PC-9 (cell line): ENCODE measurements around the gene TSBP1. TPM values are rescaled to one million over a fixed set of nuclear protein-coding genes. Genes with fewer than 3 reads are reported as not detected.

Source experiments
- BruUV-seq: library from RNA; stranded (reverse); fragments of 400-500 nt; replicated peaks from 2 replicates; lab custom pipeline; 2021; lab: Mats Ljungman, UMichigan
- CTCF ChIA-PET: fragments of 300-600 bp; sonication (Branson Sonifier 250); formaldehyde crosslinking; loops from one replicate; lab custom pipeline; 2022; ENCODE audit warnings: antibody characterized with exemption; lab: Charles Lee
- POLR2A ChIA-PET: fragments of 300-600 bp; sonication (Branson Sonifier 250); formaldehyde crosslinking; loops from one replicate; lab custom pipeline; 2022; ENCODE audit warnings: antibody characterized with exemption; ENCODE audit not compliant: unreplicated experiment; lab: Charles Lee
- DNase-seq, 2 experiments: peaks; one replicate each; pipeline versions ENCODE4 v3.0.0 to v3.0.0-alpha.2; 2015 to 2022; ENCODE audit warnings: mixed read lengths in 1 of 2
- H2AFZ ChIP-seq: fragments of 200-600 bp; sonication (generic); 2 replicates; pipeline ENCODE4 v1.8.1; 2017; ENCODE audit warnings: antibody characterized with exemption
- H3F3A ChIP-seq: fragments of 200-600 bp; sonication (generic); 2 replicates; pipeline ENCODE4 v1.8.1; 2017; ENCODE audit warnings: antibody characterized with exemption, mild to moderate bottlenecking, low read depth; ENCODE audit not compliant: insufficient read depth
- H3K27ac ChIP-seq: fragments of 200-600 bp; sonication (generic); 2 replicates; pipeline ENCODE4 v1.6.1; 2016; ENCODE audit warnings: mixed run types
- H3K27me3 ChIP-seq: fragments of 200-600 bp; sonication (generic); 2 replicates; pipeline ENCODE4 v1.6.1; 2016; ENCODE audit warnings: low read depth, mixed run types; ENCODE audit not compliant: insufficient read depth
- H3K36me3 ChIP-seq: fragments of 200-600 bp; sonication (generic); 2 replicates; pipeline ENCODE4 v1.6.1; 2016; ENCODE audit warnings: low read depth, mixed run types
- H3K4me1 ChIP-seq: fragments of 200-600 bp; sonication (generic); replicated peaks from 2 replicates; pipeline ENCODE4 v1.6.1; 2016; ENCODE audit warnings: mixed run types; ENCODE audit not compliant: insufficient read depth
- H3K4me2 ChIP-seq: fragments of 200-600 bp; sonication (generic); 2 replicates; pipeline ENCODE4 v1.6.1; 2017; ENCODE audit warnings: mixed run types
- H3K4me3 ChIP-seq: fragments of 200-600 bp; sonication (generic); 2 replicates; pipeline ENCODE4 v1.6.1; 2016; ENCODE audit warnings: mixed run types
- H3K79me2 ChIP-seq: fragments of 200-600 bp; sonication (generic); 2 replicates; pipeline ENCODE4 v1.6.1; 2017; ENCODE audit warnings: low read depth, mixed run types
- H3K9me2 ChIP-seq: fragments of 200-600 bp; sonication (generic); 2 replicates; pipeline ENCODE4 v1.8.1; 2017; ENCODE audit warnings: mild to moderate bottlenecking; ENCODE audit not compliant: insufficient read depth
- H3K9me3 ChIP-seq: fragments of 200-600 bp; sonication (generic); 2 replicates; pipeline ENCODE4 v1.8.1; 2016; ENCODE audit warnings: low read depth; ENCODE audit not compliant: insufficient read depth
- H4K20me1 ChIP-seq: fragments of 200-600 bp; sonication (generic); 2 replicates; pipeline ENCODE4 v1.8.1; 2017; ENCODE audit not compliant: insufficient read depth
- EZH2 ChIP-seq: fragments of 200-600 bp; sonication (generic); IDR thresholded peaks from 2 replicates; pipeline ENCODE4 v1.8.0; 2017; ENCODE audit warnings: antibody characterized with exemption, low read depth
- intact Hi-C: fragments of 100-400 bp; cut with micrococcal nuclease; formaldehyde crosslinking; loops from one replicate; pipeline ENCODE4 v1.10.0; 2022; ENCODE audit not compliant: unreplicated experiment
- total RNA-seq: library from RNA; stranded (reverse); gene quantifications from 2 replicates; pipeline ENCODE4 v1.2.3, GENCODE V29; 2021
- TF ChIP-seq, protein P1 (sequence below): fragments of 200-600 bp; sonication (generic); conservative IDR thresholded peaks from 2 replicates; pipeline ENCODE4 v1.6.1; 2017; ENCODE audit warnings: mixed run types, antibody characterized with exemption, mild to moderate bottlenecking, moderate library complexity

The TSBP1 gene
- total RNA-seq, 1 experiment from 2014 or later: not detected

DNA sequence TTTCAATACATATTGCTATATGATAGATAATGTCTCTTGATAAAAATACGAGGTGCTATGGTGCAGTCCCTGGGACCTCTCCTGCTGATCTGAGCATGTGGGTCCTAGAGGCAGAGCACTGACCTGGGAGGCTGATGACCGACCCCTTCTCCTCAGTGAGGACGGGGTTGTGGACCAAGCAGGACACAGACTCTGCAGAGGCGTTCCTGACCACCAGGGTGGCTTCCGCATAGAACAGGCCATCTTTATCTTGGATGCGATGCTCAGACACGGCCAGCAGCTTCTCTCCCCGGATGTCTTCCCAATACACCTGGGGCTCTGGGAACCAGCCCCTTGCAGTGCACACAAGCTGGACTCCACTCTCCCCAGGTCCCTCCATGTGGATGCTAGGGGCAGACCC, 31.1 kb upstream of the TSBP1 start:
- ChIA-PET POLR2A (no interaction called here), CTCF (no interaction called here)
- TF ChIP-seq, protein P1, sequence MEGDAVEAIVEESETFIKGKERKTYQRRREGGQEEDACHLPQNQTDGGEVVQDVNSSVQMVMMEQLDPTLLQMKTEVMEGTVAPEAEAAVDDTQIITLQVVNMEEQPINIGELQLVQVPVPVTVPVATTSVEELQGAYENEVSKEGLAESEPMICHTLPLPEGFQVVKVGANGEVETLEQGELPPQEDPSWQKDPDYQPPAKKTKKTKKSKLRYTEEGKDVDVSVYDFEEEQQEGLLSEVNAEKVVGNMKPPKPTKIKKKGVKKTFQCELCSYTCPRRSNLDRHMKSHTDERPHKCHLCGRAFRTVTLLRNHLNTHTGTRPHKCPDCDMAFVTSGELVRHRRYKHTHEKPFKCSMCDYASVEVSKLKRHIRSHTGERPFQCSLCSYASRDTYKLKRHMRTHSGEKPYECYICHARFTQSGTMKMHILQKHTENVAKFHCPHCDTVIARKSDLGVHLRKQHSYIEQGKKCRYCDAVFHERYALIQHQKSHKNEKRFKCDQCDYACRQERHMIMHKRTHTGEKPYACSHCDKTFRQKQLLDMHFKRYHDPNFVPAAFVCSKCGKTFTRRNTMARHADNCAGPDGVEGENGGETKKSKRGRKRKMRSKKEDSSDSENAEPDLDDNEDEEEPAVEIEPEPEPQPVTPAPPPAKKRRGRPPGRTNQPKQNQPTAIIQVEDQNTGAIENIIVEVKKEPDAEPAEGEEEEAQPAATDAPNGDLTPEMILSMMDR: no peak
- no peak for TF ChIP-seq EZH2
- Histone ChIP-seq H3K9me3 (no peaks in the 10 kb centered on the region), H3K4me1 (no peaks in the 10 kb centered on the region), H3K79me2 (no peaks in the 10 kb centered on the region), H3F3A (no peaks in the 10 kb centered on the region), H3K36me3 (no peaks in the 10 kb centered on the region), H3K4me2 (no peak overlapping the region), H3K4me3 (no peak overlapping the region), H4K20me1 (no peaks in the 10 kb centered on the region; the same call in 1 of the 2 replicates), H3K27ac (no peak overlapping the region), H2AFZ (no peak overlapping the region), H3K27me3 (peaks cover 57% of the 10 kb centered on the region; the same call in 1 of the 2 replicates), H3K9me2 (no peaks in the 10 kb centered on the region)
- no TSS peak for BruUV-seq
- no peak for DNase-seq
- intact Hi-C loops: no loop called here

DNA sequence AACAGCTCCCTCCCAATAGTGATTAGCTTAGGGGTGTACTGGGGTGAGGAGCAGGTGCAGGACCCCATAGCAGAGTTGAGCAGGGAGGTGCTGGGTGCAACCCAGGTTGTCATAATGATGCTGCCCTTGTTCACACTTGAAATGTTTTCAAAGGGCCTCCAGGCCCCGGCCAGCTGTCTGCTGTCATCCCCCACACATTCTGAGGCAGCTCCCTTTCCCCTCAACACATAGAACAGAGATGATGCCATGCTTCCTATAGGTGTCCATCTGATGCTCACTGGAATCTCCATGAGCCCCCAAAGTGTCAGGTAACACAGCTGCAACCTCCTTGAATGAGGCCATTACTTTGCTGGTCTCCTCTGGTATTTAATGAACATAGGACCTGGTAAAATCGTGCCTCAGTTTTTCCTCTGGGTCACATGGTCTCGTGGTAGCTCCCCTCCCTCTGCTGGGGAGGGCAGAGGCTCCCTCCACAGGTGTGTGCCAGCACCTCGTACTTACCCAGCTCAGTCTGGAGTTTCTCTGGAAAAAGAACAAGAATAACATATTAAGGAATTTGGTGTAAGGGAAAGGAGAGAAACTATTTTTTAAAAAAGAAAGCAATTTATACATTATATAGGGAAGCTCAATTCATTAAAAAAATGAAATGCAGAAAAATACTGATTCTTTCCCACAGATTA, 29.7 kb upstream of the TSBP1 start:
- Histone ChIP-seq H3K4me3 (no peak overlapping the region), H3K36me3 (no peaks in the 10 kb centered on the region), H3K4me2 (no peak overlapping the region), H3F3A (no peaks in the 10 kb centered on the region), H3K27me3 (peaks cover 55% of the 10 kb centered on the region), H3K9me3 (no peaks in the 10 kb centered on the region), H2AFZ (no peak overlapping the region), H3K4me1 (no peaks in the 10 kb centered on the region), H3K9me2 (no peaks in the 10 kb centered on the region), H3K27ac (no peak overlapping the region), H4K20me1 (no peaks in the 10 kb centered on the region; the same call in 1 of the 2 replicates), H3K79me2 (no peaks in the 10 kb centered on the region)
- BruUV-seq: no TSS peak
- ChIA-PET CTCF (interaction anchor here (0.6 kb wide), 1 partner anchor 409 kb away, joined by 6 read pairs; no protein-coding TSS in a partner anchor), POLR2A (interaction anchor here (0.5 kb wide), 1 partner anchor 190 kb away, joined by 4 read pairs; no protein-coding TSS in a partner anchor)
- no peak for DNase-seq
- TF ChIP-seq, protein P1: no peak
- no peak for TF ChIP-seq EZH2
- intact Hi-C loops: no loop called here

DNA sequence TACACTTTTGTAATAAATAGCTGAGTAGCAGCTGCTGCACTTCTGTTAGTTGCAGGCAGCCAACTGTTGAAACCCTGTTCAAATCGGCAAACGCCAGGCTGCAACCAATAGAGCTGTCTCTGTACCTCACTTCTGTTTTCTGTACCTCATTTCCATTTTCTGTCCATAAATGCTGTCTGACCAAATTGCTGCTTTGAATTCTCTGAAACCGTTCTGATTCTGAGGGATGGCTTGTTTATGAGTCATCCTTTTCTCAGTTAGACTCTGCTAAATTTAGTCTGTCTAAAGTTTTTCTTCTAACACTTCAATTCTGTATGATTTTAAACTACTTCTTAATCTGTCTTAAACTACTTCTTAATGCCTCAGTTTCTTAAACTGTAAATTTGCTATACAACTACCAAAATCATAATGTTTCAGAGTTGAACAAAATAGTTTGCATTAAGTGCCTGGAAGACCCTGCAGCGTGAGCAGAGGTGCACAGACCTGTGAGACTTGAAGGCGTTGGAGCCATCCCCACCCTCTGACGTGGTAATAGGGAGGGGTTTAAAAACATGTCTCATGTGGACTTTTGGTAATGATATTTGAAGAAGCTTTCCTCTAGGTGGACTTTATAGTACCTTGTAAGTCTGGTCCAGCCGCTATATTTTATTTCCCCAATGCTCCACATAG, 25.7 kb upstream of the TSBP1 start:
- H3K4me2 ChIP-seq: no peak overlapping the region
- H2AFZ ChIP-seq: no peak overlapping the region
- no TSS peak for BruUV-seq
- POLR2A ChIA-PET: no interaction called here
- intact Hi-C loops: loop anchor here (10.0 kb wide), 1 partner anchor 143 kb away; no protein-coding TSS in a partner anchor
- H3K4me3 ChIP-seq: no peak overlapping the region
- CTCF ChIA-PET: no interaction called here
- H3K27me3 ChIP-seq: peaks cover 38% of the 10 kb centered on the region
- TF ChIP-seq, protein P1: no peak
- no peak for TF ChIP-seq EZH2
- DNase-seq: no peak
- no peaks in the 10 kb centered on the region for H4K20me1 ChIP-seq
- H3F3A ChIP-seq: no peaks in the 10 kb centered on the region
- H3K9me3 ChIP-seq: no peaks in the 10 kb centered on the region
- H3K79me2 ChIP-seq: no peaks in the 10 kb centered on the region
- H3K27ac ChIP-seq: no peak overlapping the region
- no peaks in the 10 kb centered on the region for H3K9me2 ChIP-seq
- no peaks in the 10 kb centered on the region for H3K36me3 ChIP-seq
- H3K4me1 ChIP-seq: no peaks in the 10 kb centered on the region
